ENCODE results near the gene AZU1. TPM values are rescaled to one million over a fixed set of nuclear protein-coding genes. Genes with fewer than 3 reads are reported as not detected.
"Not testable (repeated sequence)": the region's sequence is repeated elsewhere in the genome, so short reads cannot be mapped to it uniquely, and the experiment has no call there.

AZU1 gene
- total RNA-seq, 1 donor from 2014 or later, result 1.9 TPM

DNA sequence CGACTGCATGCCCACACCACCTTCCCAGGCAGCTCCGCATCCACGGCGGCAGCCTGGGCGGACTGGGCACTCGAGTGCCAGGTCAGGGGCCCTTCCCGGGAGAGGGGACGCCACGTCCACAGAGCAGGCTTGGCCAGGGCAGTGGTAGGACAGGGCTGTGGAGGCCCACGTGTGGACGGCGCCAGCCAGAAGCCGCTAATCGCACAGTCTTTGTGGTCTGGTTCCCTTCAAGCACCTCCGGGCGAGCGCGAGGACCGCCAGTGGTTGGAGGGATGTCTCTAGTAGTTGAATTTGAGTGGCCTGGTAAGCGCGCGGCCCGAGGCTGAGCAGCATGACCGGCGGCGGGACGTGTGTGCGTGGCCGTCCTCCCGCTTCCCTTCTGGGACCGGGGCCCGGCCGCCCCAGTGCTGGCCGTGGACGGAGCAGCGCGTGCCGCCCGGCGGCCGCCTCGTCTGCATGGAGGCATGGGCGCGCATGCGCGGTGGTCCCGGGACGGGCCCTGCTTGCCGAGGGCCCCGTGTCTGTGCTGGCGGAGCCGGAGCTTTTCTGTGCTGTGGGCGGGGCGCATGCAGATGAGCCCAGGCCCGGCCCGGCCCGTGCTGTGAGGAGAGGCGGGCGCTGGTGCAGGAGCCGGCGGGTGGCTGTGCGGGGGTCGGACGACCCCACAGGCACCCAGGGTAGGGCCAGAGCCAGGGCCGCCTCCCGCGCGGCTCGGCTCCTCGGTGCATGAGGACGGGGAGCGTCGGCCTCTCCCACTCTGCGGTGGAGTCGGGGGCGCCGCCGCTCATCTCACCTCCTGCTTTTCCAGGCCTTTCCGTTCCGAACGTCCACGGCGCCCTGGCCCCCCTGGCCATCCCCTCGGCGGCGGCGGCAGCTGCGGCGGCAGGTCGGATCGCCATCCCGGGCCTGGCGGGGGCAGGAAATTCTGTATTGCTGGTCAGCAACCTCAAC, 21.8 kb upstream of the AZU1 start:
- ATAC-seq, result no peak
- DNase-seq (ENCODE audit: low spot score), result peak; percentile 54
- intact Hi-C loops (cut with DNase I), result no loop called here

DNA sequence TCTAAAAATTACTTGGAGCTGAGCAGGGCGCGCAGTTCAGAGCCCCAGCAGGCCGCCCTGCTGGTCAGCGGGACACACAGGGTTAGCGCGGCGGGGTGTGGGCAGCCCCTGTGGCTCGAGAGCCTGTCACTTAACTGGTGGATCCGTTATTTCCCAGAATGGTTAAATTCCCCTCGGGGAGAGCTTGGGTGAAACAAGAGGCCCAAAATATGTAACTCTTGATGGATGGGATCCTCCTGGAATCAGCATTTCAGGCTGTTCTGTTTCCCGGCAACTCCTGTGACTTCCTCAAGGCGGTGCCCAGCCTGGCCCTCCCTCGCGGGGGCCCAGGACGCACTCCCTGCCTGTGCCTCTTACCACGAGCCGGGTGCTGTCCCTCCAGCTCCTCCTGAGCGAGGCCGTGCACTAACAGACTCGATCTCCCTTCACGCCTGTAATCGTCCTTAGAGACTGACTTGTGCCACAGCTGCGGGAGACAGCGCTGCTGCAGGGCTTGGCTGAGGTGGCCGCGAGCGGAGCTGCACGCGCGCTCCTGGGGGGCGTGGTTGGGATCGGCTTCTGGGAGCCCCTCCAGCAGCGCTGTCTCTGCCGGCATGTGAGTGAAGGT, 20.7 kb upstream of the AZU1 start:
- DNase-seq (ENCODE audit: low spot score), result peak; percentile 53
- intact Hi-C loops (cut with DNase I), result no loop called here
- no peak for ATAC-seq

DNA sequence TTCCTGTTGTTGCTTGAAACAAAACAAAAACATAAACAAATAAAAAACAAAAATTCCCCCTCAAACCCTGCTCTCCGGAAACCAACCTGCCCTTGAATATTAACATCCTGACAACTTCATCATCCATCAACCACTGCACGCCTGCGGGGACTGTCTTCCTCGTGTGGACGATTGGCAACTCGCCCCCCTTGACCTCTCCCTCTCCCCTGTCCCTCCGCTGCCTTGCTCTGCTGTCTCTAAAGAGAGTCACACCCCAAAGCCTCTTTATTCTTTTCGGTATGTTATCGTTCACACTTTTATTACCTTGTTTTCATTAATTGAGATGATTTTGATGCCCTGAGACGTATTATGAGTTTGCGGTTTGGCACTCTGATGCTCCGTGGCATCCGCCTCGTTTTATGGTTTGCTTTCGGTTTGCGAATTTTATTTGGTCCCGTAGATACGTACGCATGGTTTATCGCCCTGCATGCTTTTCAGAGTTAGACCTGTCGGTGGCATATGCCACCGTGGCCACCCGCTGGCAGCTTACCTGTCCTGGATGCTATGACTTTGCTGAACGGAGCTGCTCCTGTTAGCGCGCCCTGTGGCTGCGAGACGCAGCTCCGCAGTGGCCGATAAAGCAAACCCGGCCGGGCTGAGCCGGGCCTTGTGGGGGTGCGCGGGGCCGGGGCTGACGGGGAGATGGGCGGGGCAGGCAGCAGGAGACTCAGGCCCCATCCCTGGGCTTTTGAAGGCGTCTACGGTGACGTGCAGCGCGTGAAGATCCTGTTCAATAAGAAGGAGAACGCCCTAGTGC, 19.8 kb upstream of the AZU1 start:
- peak; percentile 53 for DNase-seq (ENCODE audit: low spot score)
- no peak for ATAC-seq
- intact Hi-C loops (cut with DNase I), result no loop called here

DNA sequence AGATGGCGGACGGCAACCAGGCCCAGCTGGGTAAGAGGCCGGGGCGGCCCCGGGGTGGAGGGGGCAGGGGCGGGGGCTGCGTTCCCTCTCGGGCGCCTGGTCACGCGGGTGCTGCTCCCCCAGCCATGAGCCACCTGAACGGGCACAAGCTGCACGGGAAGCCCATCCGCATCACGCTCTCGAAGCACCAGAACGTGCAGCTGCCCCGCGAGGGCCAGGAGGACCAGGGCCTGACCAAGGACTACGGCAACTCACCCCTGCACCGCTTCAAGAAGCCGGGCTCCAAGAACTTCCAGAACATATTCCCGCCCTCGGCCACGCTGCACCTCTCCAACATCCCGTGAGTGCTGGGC, 19.2 kb upstream of the AZU1 start:
- intact Hi-C loops (cut with DNase I), result no loop called here
- DNase-seq (ENCODE audit: low spot score), result peak; percentile 59
- no peak for ATAC-seq

DNA sequence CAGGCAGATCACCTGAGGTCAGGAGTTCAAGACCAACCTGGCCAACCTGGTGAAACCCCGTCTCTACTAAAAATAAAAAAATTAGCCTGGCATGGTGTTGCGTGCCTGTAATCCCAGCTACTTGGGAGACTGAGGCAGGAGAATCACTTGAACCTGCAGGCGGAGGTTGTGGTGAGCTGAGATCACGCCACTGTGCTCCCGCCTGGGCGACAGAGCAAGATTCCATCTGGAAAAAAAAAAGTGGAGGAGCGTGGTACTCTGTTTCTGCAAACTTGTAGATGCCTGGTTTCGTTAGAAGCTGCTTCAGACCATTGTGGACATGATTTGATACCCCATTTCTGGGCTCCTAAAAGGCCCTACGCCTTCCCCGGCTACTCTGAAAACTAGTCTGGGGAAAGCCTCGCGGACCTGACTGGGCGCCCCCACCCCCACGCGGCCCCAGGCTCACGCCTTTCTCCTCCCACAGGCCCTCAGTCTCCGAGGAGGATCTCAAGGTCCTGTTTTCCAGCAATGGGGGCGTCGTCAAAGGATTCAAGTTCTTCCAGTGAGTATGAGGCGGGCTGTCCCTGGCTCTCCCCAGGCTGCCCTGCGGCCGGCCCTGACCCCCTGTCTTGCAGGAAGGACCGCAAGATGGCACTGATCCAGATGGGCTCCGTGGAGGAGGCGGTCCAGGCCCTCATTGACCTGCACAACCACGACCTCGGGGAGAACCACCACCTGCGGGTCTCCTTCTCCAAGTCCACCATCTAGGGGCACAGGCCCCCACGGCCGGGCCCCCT, 17.4 kb upstream of the AZU1 start:
- no peak for ATAC-seq
- intact Hi-C loops (cut with DNase I), result no loop called here
- no peak for DNase-seq (ENCODE audit: low spot score)

DNA sequence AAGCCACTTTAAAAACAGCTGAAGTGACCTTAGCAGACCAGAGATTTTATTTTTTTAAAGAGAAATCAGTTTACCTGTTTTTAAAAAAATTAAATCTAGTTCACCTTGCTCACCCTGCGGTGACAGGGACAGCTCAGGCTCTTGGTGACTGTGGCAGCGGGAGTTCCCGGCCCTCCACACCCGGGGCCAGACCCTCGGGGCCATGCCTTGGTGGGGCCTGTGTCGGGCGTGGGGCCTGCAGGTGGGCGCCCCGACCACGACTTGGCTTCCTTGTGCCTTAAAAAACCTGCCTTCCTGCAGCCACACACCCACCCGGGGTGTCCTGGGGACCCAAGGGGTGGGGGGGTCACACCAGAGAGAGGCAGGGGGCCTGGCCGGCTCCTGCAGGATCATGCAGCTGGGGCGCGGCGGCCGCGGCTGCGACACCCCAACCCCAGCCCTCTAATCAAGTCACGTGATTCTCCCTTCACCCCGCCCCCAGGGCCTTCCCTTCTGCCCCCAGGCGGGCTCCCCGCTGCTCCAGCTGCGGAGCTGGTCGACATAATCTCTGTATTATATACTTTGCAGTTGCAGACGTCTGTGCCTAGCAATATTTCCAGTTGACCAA, 16.7 kb upstream of the AZU1 start:
- intact Hi-C loops (cut with DNase I), result no loop called here
- ATAC-seq (no peak), DNase-seq (ENCODE audit: low spot score) (no peak)

DNA sequence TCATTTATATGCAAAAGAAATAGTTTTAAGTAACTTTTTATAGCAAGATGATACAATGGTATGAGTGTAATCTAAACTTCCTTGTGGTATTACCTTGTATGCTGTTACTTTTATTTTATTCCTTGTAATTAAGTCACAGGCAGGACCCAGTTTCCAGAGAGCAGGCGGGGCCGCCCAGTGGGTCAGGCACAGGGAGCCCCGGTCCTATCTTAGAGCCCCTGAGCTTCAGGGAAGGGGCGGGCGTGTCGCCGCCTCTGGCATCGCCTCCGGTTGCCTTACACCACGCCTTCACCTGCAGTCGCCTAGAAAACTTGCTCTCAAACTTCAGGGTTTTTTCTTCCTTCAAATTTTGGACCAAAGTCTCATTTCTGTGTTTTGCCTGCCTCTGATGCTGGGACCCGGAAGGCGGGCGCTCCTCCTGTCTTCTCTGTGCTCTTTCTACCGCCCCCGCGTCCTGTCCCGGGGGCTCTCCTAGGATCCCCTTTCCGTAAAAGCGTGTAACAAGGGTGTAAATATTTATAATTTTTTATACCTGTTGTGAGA, 16.1 kb upstream of the AZU1 start:
- intact Hi-C loops (cut with DNase I), result no loop called here
- DNase-seq (ENCODE audit: low spot score) (no peak), ATAC-seq (no peak)

DNA sequence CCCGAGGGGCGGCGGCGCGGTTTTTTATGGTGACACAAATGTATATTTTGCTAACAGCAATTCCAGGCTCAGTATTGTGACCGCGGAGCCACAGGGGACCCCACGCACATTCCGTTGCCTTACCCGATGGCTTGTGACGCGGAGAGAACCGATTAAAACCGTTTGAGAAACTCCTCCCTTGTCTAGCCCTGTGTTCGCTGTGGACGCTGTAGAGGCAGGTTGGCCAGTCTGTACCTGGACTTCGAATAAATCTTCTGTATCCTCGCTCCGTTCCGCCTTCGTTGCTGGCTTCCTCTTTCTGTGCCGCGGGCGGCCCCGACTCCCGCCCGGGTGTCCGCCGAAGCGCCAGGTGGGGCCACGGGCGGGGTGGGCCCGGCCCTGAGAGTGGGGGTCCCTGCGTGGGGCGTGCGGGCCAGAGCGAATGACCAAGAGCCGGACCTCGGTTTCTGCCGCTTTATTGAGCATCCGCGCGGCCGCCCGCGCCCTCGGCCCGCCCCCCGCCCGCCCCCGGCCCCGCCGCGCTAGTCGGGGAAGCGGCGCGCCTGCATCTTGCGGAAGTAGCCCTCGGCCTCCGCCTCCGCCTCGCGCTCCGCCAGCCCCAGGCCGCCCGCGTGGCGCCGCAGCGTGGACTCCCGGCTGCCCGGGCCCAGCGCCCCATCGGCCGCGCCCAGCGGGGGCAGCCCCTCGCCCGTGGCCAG, 15.4 kb upstream of the AZU1 start:
- intact Hi-C loops (cut with DNase I), result no loop called here
- ATAC-seq, result no peak
- DNase-seq (ENCODE audit: low spot score), result no peak

DNA sequence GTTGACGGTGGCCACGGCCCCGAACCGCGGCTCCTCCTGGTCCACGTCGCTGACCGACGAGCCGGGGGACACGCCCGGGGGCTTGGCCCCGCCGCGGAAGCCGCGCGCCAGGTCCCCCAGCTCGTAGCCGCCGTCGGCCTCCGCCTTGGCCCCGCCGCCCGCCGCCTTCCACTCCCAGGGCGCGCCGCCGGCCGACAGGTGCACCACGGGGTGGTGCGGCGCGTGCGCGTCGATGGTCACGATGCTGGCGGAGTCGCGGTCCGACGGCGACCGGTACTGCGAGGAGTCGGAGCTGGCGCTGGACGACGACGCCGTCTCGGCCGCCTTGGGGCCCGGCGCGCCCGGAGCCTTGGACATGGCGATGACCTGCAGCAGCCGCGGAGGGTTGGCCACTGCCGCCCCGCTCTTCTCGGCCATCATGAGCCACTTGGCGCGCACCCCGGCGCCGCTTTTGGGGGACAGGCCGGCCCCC, 14.9 kb upstream of the AZU1 start:
- DNase-seq (ENCODE audit: low spot score) (no peak), ATAC-seq (no peak)
- intact Hi-C loops (cut with DNase I), result no loop called here

DNA sequence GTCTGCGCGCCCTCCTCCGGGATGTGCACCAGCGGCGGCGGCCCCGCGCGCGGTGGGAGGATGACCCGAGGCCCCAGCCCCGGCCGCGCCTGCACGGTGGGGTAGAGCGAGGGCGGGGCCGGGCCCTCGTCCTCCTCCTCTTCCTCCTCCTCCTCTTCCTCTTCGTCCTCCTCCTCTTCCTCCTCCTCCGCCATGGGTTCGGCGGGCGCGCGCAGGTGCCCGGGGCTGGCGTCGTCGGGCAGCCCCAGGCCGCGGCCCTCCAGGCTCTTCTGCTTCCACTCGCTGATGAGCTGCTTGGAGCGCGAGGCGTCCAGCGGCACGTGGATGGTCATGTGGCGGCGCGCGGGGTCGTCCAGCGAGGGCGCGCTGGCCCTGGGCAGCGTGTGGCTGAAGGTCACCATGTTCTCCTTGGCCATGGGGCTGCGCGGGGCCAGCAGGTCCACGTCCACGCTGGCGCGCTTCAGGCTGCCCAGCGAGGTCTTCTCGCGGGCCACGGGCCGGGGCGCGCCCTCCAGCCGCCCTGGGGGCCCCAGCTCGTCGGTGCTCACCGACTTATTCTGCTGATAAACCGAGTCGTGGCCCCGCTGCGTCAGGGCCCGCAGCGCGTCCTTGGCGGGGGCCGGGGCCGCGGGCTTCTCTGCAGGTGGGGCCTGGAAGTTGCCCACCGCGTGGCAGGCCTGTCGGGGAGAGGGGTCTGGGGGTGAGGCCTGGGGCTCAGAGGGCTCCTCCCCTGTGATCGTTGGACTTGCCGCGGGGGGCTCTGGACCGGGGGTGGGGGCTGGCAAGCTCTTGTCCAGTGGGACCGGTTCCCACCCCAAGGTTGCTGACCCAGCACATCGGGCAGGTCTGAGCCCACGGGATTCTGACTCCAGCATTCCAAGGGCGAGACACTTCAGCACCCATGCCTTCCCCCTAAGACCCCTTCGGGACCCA, 14.2 kb upstream of the AZU1 start:
- ATAC-seq, result no peak
- DNase-seq (ENCODE audit: low spot score), result no peak
- intact Hi-C loops (cut with DNase I), result no loop called here

DNA sequence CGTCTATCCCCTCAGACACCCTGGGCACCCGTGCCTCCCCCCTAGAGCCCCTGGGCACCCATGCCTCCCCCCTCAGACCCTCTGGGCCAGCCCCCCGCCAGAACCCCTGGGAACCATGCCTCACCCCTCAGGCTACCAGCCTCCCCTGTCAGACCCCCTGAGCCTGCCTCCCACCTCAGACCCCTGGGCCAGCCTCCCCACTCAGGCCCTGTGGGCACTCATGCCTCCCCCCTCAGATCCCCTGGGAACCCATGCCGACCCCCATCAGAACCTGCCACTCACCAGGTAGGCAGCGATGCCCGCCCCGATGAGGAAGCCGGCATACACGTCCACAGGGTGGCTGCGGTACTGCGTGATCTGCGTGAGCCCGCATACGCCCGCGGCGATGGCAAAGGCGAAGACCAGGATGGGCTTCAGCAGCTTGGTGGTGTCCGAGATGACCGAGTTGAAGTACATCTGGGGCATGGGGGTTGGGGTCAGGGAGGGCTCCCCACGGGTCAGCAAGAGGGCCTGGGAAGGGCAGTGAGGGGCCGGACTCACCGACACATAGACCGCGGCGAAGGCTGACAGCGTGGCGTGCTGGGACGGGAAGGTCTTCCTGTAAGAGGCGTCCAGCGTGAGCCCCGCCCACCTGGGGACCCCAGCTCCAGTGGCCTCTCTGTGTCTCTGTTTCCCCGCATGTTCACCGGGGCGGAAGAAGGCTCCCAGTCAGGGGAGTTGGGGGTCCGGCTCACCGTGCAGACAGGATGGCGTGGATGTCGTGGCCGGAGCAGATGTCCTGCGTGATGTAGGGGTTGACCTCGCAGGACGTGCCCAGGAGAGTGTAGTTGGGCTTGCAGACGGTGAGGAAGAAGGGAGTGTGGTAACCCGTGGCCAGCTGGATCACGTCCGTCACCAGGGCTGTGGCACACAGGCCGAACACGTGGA, 13.2 kb upstream of the AZU1 start:
- intact Hi-C loops (cut with DNase I), result no loop called here
- no peak for DNase-seq (ENCODE audit: low spot score)
- no peak for ATAC-seq

DNA sequence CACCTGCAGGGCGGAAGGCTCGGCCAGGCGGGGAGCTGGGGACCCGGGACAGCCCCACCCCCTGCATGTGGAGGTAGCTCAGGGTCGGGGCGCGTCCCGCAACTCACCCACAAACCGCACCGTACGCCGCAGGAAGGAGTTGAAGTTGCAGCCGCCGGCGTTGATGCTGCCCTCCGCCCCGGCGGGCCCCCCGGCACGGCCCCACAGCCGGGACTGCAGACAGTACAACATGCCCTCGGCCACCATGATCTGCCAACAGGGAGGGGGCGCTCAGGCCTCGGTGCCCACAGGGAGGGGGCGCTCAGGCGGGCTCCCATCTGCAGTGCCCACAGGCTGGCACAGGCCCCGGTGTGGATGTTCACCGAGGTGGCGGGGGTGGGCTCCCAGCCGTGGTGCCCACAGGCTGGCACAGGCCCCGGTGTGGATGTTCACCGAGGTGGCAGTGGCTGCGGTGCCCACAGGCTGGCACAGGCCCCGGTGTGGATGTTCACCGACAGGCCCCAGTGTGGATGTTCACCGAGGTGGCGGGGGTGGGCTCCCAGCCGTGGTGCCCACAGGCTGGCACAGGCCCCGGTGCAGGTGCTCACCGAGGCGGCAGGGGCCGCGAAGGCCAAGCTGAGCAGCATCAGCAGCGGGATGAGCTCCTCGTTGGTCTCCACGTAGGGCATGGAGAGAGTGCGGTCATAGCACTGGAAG, 12.4 kb upstream of the AZU1 start:
- DNase-seq (ENCODE audit: low spot score) (no peak), ATAC-seq (no peak)
- intact Hi-C loops (cut with DNase I), result no loop called here

DNA sequence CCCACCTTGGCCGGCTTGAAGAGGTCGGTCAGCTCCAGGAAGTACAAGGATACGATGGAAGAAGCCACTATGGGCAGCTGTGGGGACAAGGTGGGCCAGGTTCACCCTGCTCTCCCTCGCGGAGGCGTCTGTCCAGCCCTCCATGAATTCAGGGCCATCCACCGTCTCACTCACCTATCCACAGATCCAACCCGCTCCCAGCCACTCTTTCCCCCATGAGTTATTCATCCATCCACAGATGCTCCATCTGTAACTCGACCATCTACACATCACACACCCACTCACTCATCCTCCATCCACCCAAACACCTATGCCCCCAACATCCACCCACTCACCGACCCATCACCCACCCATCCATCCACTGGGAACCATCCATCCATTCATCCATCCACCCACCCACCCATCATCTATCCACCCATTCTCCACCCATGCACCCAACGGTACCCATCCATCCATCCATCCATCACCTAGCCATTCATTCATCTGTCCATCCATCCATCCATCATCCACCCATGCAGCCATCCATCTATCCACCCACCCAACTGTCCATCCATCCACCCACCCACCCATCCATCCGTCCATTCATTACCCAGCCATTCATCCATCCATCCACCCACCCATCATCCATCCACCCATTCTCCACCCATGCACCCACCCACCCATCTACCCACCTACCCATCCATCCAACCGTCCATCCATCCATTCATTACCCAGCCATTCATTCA, 11.7 kb upstream of the AZU1 start:
- DNase-seq (ENCODE audit: low spot score) (no peak), ATAC-seq (no peak)
- intact Hi-C loops (cut with DNase I), result no loop called here

DNA sequence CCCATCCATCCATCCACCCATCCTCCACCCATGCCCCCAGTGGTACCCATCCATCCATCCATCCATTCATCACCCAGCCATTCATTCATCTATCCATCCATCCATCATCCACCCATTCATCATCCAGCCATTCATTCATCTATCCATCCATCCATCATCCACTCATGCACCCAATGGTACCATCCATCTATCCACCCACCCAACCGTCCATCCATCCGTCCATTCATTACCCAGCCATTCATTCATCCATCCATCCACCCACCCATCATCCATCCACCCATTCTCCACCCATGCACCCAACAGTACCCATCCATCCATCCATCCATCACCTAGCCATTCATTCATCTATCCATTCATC, 11.2 kb upstream of the AZU1 start:
- ATAC-seq, result no peak
- no peak for DNase-seq (ENCODE audit: low spot score)
- intact Hi-C loops (cut with DNase I), result no loop called here

DNA sequence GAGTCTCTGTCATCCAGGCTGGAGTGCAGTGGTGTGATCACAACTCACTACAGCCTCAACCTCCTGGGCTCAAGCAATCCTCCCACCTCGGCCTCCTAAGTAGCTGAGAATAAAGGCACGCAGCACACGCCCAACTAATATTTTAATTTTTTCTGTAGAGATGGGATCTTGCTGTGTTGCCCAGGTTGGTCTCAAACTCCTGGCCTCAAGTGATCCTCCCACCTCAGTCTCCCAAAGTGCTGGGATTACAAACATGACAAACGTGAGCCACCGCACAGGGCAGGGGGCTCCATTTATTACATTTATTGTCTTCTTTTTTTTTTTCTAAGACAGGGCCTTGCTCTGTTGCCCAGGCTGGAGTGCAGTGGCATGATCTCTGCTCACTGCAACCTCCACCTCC, 7.4 kb upstream of the AZU1 start:
- DNase-seq (ENCODE audit: low spot score); intact Hi-C loops (cut with DNase I); ATAC-seq: not testable (repeated sequence)

Measured in sciatic nerve (tissue), 2 donors.